H1 (cell line): ENCODE results near the gene FGF13. TPM values are rescaled to one million over a fixed set of nuclear protein-coding genes. Genes with fewer than 3 reads are reported as not detected.

Source experiments
- CTCF ChIA-PET: fragments of 300-600 bp; sonication (Branson Sonifier 250); formaldehyde crosslinking; loops from one replicate; lab custom pipeline; 2021; ENCODE audit not compliant: partially characterized antibody; lab: Charles Lee
- POLR2A ChIA-PET: fragments of 300-600 bp; sonication (Branson Sonifier 250); formaldehyde crosslinking; loops from one replicate; lab custom pipeline; 2021; ENCODE audit warnings: inconsistent platforms; ENCODE audit not compliant: partially characterized antibody; lab: Charles Lee
- DNase-seq, 2 experiments: peaks; one replicate each; pipeline versions ENCODE4 v3.0.0 to v3.0.0-alpha.2; 2010 to 2022; ENCODE audit warnings: low spot score in 2 of 2, low read depth in 1 of 2, mixed read lengths in 1 of 2
- FAIRE-seq: peaks from 2 replicates; lab custom pipeline; 2011; peaks lifted over from hg19 to GRCh38; lab: Jason Lieb, UNC
- H2AFZ ChIP-seq: 2 replicates; pipeline ENCODE4 v1.8.1; 2012; ENCODE audit warnings: low read length, inconsistent platforms
- H2AK5ac ChIP-seq: 2 replicates; pipeline ENCODE4 v1.6.1; 2013; ENCODE audit warnings: low read depth, low read length
- H2BK120ac ChIP-seq: replicated peaks from 2 replicates; pipeline ENCODE3; 2013; ENCODE audit warnings: low read depth, low read length, inconsistent platforms
- H2BK12ac ChIP-seq: 2 replicates; pipeline ENCODE4 v1.6.1; 2013; ENCODE audit warnings: low read depth, low read length
- H2BK15ac ChIP-seq: 2 replicates; pipeline ENCODE4 v1.6.1; 2013; ENCODE audit warnings: low read length
- H2BK20ac ChIP-seq: 2 replicates; pipeline ENCODE4 v1.6.1; 2013; ENCODE audit warnings: low read length
- H2BK5ac ChIP-seq: 2 replicates; pipeline ENCODE4 v1.6.1; 2013; ENCODE audit warnings: low read depth, low read length
- H3K14ac ChIP-seq: 2 replicates; pipeline ENCODE4 v1.6.1; 2013; ENCODE audit warnings: inconsistent platforms; ENCODE audit not compliant: insufficient read length
- H3K18ac ChIP-seq: 2 replicates; pipeline ENCODE4 v1.6.1; 2013; ENCODE audit warnings: low read length; ENCODE audit errors: extremely low read depth
- H3K23ac ChIP-seq: 2 replicates; pipeline ENCODE4 v1.6.1; 2013; ENCODE audit warnings: inconsistent platforms; ENCODE audit not compliant: insufficient read length
- H3K23me2 ChIP-seq: 2 replicates; pipeline ENCODE4 v1.6.1; 2013; ENCODE audit warnings: low read depth, low read length
- H3K27ac ChIP-seq: 2 replicates; pipeline ENCODE4 v1.6.1; 2011; ENCODE audit warnings: low read depth, low read length, inconsistent platforms
- H3K27me3 ChIP-seq, 4 experiments: replicated peaks in 1 of 4; 1 replicate in 1 of 4; 2 replicates in 3 of 4; pipeline versions ENCODE4 v1.6.1 to v1.8.1; 2011 to 2013; ENCODE audit warnings: low read length in 3 of 4, mild to moderate bottlenecking in 3 of 4, inconsistent platforms in 2 of 4, mixed read lengths in 2 of 4, moderate library complexity in 1 of 4; ENCODE audit not compliant: control insufficient read depth in 3 of 4, insufficient read depth in 3 of 4; ENCODE audit errors: extremely low read depth in 1 of 4
- H3K36me3 ChIP-seq, 4 experiments: 2 replicates each; pipeline versions ENCODE4 v1.6.1 to v1.8.1; 2011 to 2013; ENCODE audit warnings: mild to moderate bottlenecking in 4 of 4, low read length in 3 of 4, moderate library complexity in 2 of 4, control low read depth in 1 of 4, inconsistent platforms in 1 of 4; ENCODE audit not compliant: insufficient read depth in 4 of 4, control insufficient read depth in 2 of 4
- H3K4ac ChIP-seq: replicated peaks from 2 replicates; pipeline ENCODE3; 2013; ENCODE audit warnings: low read length, low read depth, mixed read lengths, inconsistent platforms; ENCODE audit not compliant: insufficient read length
- H3K4me1 ChIP-seq, 4 experiments: replicated peaks in 1 of 4; 1 replicate in 1 of 4; 2 replicates in 3 of 4; pipeline versions ENCODE4 v1.6.1 to v1.8.1; 2011 to 2013; ENCODE audit warnings: low read length in 3 of 4, inconsistent platforms in 2 of 4, mixed read lengths in 1 of 4; ENCODE audit not compliant: insufficient read depth in 4 of 4, control insufficient read depth in 3 of 4
- H3K4me2 ChIP-seq, 2 experiments: 2 replicates each; pipeline versions ENCODE4 v1.6.1 to v1.8.1; 2011 to 2013; ENCODE audit warnings: low read depth in 2 of 2, low read length in 2 of 2, control low read depth in 1 of 2, inconsistent platforms in 1 of 2, mild to moderate bottlenecking in 1 of 2; ENCODE audit not compliant: insufficient read depth in 1 of 2
- H3K4me3 ChIP-seq, 4 experiments: fragments of 200-600, 300-600 bp in 1 of 4; sonication (generic), shearing (Covaris generic), sonication (Bioruptor Twin) in 1 of 4; 2 replicates each; pipeline versions ENCODE4 v1.5.1 to v1.8.1; 2011 to 2016; ENCODE audit warnings: low read length in 4 of 4, low read depth in 3 of 4, control low read depth in 2 of 4, inconsistent platforms in 2 of 4, mild to moderate bottlenecking in 2 of 4, mixed read lengths in 1 of 4, moderate library complexity in 1 of 4; ENCODE audit not compliant: insufficient read depth in 2 of 4; ENCODE audit errors: extremely low read depth in 1 of 4
- H3K56ac ChIP-seq: replicated peaks from 2 replicates; pipeline ENCODE3; 2013; ENCODE audit warnings: low read depth, mild to moderate bottlenecking, mixed read lengths, low read length, inconsistent platforms; ENCODE audit not compliant: insufficient read length
- H3K79me1 ChIP-seq: 2 replicates; pipeline ENCODE4 v1.6.1; 2013; ENCODE audit warnings: low read depth, low read length, control low read depth
- H3K79me2 ChIP-seq, 2 experiments: 2 replicates each; pipeline versions ENCODE4 v1.6.1 to v1.8.1; 2012 to 2013; ENCODE audit warnings: low read length in 2 of 2, mild to moderate bottlenecking in 2 of 2, inconsistent platforms in 1 of 2; ENCODE audit not compliant: insufficient read depth in 2 of 2, control insufficient read depth in 1 of 2
- H3K9ac ChIP-seq, 4 experiments: replicated peaks in 1 of 4; 1 replicate in 1 of 4; 2 replicates in 3 of 4; pipeline versions ENCODE4 v1.6.1 to v1.8.1; 2011 to 2013; ENCODE audit warnings: low read depth in 3 of 4, low read length in 3 of 4, control low read depth in 2 of 4, mild to moderate bottlenecking in 2 of 4, moderate library complexity in 2 of 4, inconsistent platforms in 1 of 4; ENCODE audit errors: extremely low read depth in 1 of 4
- H3K9me3 ChIP-seq, 2 experiments: 2 replicates each; pipeline versions ENCODE4 v1.6.1 to v1.8.1; 2012 to 2013; ENCODE audit warnings: mild to moderate bottlenecking in 2 of 2, moderate library complexity in 2 of 2, control low read depth in 1 of 2, inconsistent platforms in 1 of 2, low read depth in 1 of 2, low read length in 1 of 2, mixed read lengths in 1 of 2; ENCODE audit not compliant: insufficient read depth in 2 of 2
- H4K20me1 ChIP-seq, 2 experiments: replicated peaks in 1 of 2; 2 replicates each; pipeline versions ENCODE3 to v1.8.1; 2011 to 2013; ENCODE audit warnings: inconsistent platforms in 2 of 2, low read length in 2 of 2, mild to moderate bottlenecking in 1 of 2; ENCODE audit not compliant: insufficient read depth in 2 of 2, control insufficient read depth in 1 of 2
- H4K5ac ChIP-seq: 2 replicates; pipeline ENCODE4 v1.6.1; 2013; ENCODE audit warnings: low read length, low read depth, mixed read lengths, inconsistent platforms; ENCODE audit not compliant: insufficient read length
- H4K8ac ChIP-seq: 2 replicates; pipeline ENCODE4 v1.8.0; 2013; ENCODE audit warnings: mild to moderate bottlenecking, moderate library complexity, low read length, inconsistent platforms; ENCODE audit not compliant: insufficient read depth; ENCODE audit errors: extremely low read depth
- H4K91ac ChIP-seq: replicated peaks from 2 replicates; pipeline ENCODE3; 2013; ENCODE audit warnings: low read length, mixed read lengths, inconsistent platforms; ENCODE audit not compliant: insufficient read length
- CBX8 ChIP-seq: fragments of 300-800, 300-1000 bp; sonication (generic); IDR thresholded peaks from 2 replicates; pipeline ENCODE4 v1.7.1; 2016; ENCODE audit warnings: low read depth, low read length, borderline replicate concordance
- CHD1 ChIP-seq: IDR thresholded peaks from 2 replicates; pipeline ENCODE4 v1.6.1; 2012; ENCODE audit warnings: low read depth, low read length, improper control_type of control experiment
- FOSL1 ChIP-seq: IDR thresholded peaks from 2 replicates; pipeline ENCODE4 v1.6.1; 2011; ENCODE audit warnings: mild to moderate bottlenecking, low read depth, low read length, moderate library complexity; ENCODE audit not compliant: insufficient read depth
- GABPA ChIP-seq: IDR thresholded peaks from 2 replicates; pipeline ENCODE4 v1.6.1; 2011; ENCODE audit warnings: mild to moderate bottlenecking, low read length, moderate library complexity, borderline replicate concordance; ENCODE audit not compliant: insufficient read depth
- KDM1A ChIP-seq: fragments of 200-600, 300-600 bp; sonication (generic); IDR thresholded peaks from 2 replicates; pipeline ENCODE4 v1.7.1; 2016; ENCODE audit warnings: mild to moderate bottlenecking, low read length, borderline replicate concordance
- KDM4A ChIP-seq: IDR thresholded peaks from one replicate; pipeline ENCODE4 v1.7.1; 2012; ENCODE audit warnings: low read depth, mild to moderate bottlenecking, moderate library complexity, low read length, inconsistent platforms; ENCODE audit not compliant: severe bottlenecking
- RBBP5 ChIP-seq: IDR thresholded peaks from 2 replicates; pipeline ENCODE4 v1.7.1; 2012; ENCODE audit warnings: low read depth, mild to moderate bottlenecking, inconsistent platforms, low read length, moderate library complexity, borderline replicate concordance
- RNF2 ChIP-seq: fragments of 200-900, 300-1000 bp; sonication (generic); IDR thresholded peaks from 2 replicates; pipeline ENCODE4 v1.7.1; 2016; ENCODE audit warnings: borderline replicate concordance, low read depth, mild to moderate bottlenecking, antibody characterized with exemption, low read length; ENCODE audit not compliant: poor library complexity, severe bottlenecking; ENCODE audit errors: missing control alignments
- SP1 ChIP-seq: IDR thresholded peaks from 2 replicates; pipeline ENCODE4 v1.6.1; 2011; ENCODE audit warnings: low read depth, low read length
- TAF1 ChIP-seq: IDR thresholded peaks from 2 replicates; pipeline ENCODE4 v1.6.1; 2011; ENCODE audit warnings: mild to moderate bottlenecking, low read depth, low read length
- TBP ChIP-seq: IDR thresholded peaks from 2 replicates; pipeline ENCODE4 v1.6.1; 2011; ENCODE audit warnings: low read depth, low read length, improper control_type of control experiment
- USF2 ChIP-seq: IDR thresholded peaks from 2 replicates; pipeline ENCODE4 v1.6.1; 2011; ENCODE audit warnings: low read length, improper control_type of control experiment
- WGBS, 2 experiments: shearing (Covaris generic) in 1 of 2; methylation state at CpG; one replicate each; pipeline versions ENCODE4 v1.1.6 to v1.1.7; 2013 to 2015; ENCODE audit warnings: low lambda C conversion rate in 2 of 2, mixed read lengths in 2 of 2, inconsistent platforms in 1 of 2, low coverage in 1 of 2, missing lambda C conversion rate in 1 of 2; ENCODE audit not compliant: insufficient replicate concordance in 2 of 2, insufficient coverage in 1 of 2, insufficient read length in 1 of 2; ENCODE audit errors: extremely low coverage in 1 of 2, missing lambda C conversion rate in 1 of 2; 5-methylcytosine and 5-hydroxymethylcytosine counted together
- polyA plus RNA-seq, 7 experiments: library from polyadenylated mRNA; depleted of rRNA in 3 of 7; stranded (reverse) in 5 of 7; unstranded in 2 of 7; fragments of >200 nt in 5 of 7; fragments of 200-250 nt in 2 of 7; gene quantifications; 1 replicate in 5 of 7; 2 replicates in 1 of 7; 4 replicates in 1 of 7; pipeline versions ENCODE4 v1.2.1 to v1.2.3, GENCODE V29; 2011 to 2013; ENCODE audit warnings: missing spikeins in 2 of 7, mixed read lengths in 2 of 7
- total RNA-seq: library from RNA; stranded (reverse); fragmentation: NEBNext Ultra II Directional; extraction: Animal tissue kit (Norgen Biotek cat#: 25700); gene quantifications from 2 replicates; pipeline ENCODE4 v1.2.1, GENCODE V29; 2021

Gene FGF13
- total and polyA plus RNA-seq, 2 of the 8 experiments (the other 6 are each of a cell fraction or from before 2014, with no cell fraction given), result 10.1 to 36.1 TPM

GRCh38 chrX:138692591-138692990 is 18.9 kb downstream of the FGF13 start:
- H3K79me2 ChIP-seq, result no peaks in the 10 kb centered on the region
- no peak overlapping the region for H2BK20ac ChIP-seq
- H3K27me3 ChIP-seq, result no peaks in the 10 kb centered on the region
- no peaks in the 10 kb centered on the region for H3K4me1 ChIP-seq
- no peaks in the 10 kb centered on the region for H3K36me3 ChIP-seq
- no peak overlapping the region for H3K23ac ChIP-seq
- no peaks in the 10 kb centered on the region for H3K23me2 ChIP-seq
- H4K91ac ChIP-seq, result no peak overlapping the region
- H3K9ac ChIP-seq, result no peak overlapping the region
- no peak overlapping the region for H4K8ac ChIP-seq
- no peak overlapping the region for H2AK5ac ChIP-seq
- H2AFZ ChIP-seq, result no peak overlapping the region
- FAIRE-seq, result no peak
- H3K9me3 ChIP-seq, result no peaks in the 10 kb centered on the region
- H2BK5ac ChIP-seq, result no peak overlapping the region
- no peak overlapping the region for H3K27ac ChIP-seq
- no peaks in the 10 kb centered on the region for H4K20me1 ChIP-seq
- H2BK15ac ChIP-seq, result no peak overlapping the region
- no peak overlapping the region for H2BK120ac ChIP-seq
- H2BK12ac ChIP-seq, result no peak overlapping the region
- H4K5ac ChIP-seq, result no peak overlapping the region
- POLR2A ChIA-PET, result no interaction called here
- H3K79me1 ChIP-seq, result no peaks in the 10 kb centered on the region
- CTCF ChIA-PET, result interaction anchor here (0.6 to 0.7 kb wide), 2 partner anchors 89 to 502 kb away, joined by 3 to 4 read pairs; no protein-coding TSS in a partner anchor
- WGBS, 2 experiments, result 80% methylated on average over 1 of the region's 1 CpG; no CpG with 5 or more reads in 1 of the 2 experiments
- H3K18ac ChIP-seq, result no peak overlapping the region
- H3K4ac ChIP-seq, result no peak overlapping the region
- H3K14ac ChIP-seq, result no peak overlapping the region
- H3K56ac ChIP-seq, result no peak overlapping the region
- no peak for DNase-seq
- no peak overlapping the region for H3K4me2 ChIP-seq
- H3K4me3 ChIP-seq, result no peak overlapping the region
- no peak for TF ChIP-seq GABPA
- no peak for TF ChIP-seq TBP
- no peak for TF ChIP-seq RBBP5
- no peak for TF ChIP-seq CHD1
- TF ChIP-seq USF2, result no peak
- TF ChIP-seq FOSL1, result no peak
- TF ChIP-seq KDM4A, result no peak
- TF ChIP-seq TAF1, result no peak
- no peak for TF ChIP-seq RNF2
- no peak for TF ChIP-seq SP1
- TF ChIP-seq KDM1A, result no peak
- no peak for TF ChIP-seq CBX8
